Left lung (tissue), 10 donors: Measurements from ENCODE around the gene DOCK11. TPM values are rescaled to one million over a fixed set of nuclear protein-coding genes. Genes with fewer than 3 reads are reported as not detected.
A peak's percentile ranks its signal among the peaks of the same experiment; 100 is the strongest.

Experiments used
- ATAC-seq: fragments of 200-7000 bp; cut with Tn5 transposase; one replicate; pipeline ENCODE4 v1.9.1; 2020; ENCODE audit warnings: moderate library complexity
- DNase-seq, 4 donors: peaks; one replicate each; pipeline ENCODE4 v3.0.0-alpha.2; 2013 to 2020
- H3K27ac ChIP-seq, 2 donors: fragments of 200-600 bp; sonication (generic) in 1 of 2; one replicate each; pipeline versions ENCODE4 v1.5.0 to v1.8.0; 2020 to 2021
- H3K27me3 ChIP-seq, 2 donors: fragments of 200-600 bp; sonication (generic) in 1 of 2; one replicate each; pipeline versions ENCODE4 v1.5.0 to v1.8.0; 2020 to 2021
- H3K36me3 ChIP-seq, 2 donors: fragments of 200-600 bp; sonication (generic) in 1 of 2; one replicate each; pipeline versions ENCODE4 v1.5.0 to v1.8.0; 2020 to 2021
- H3K4me1 ChIP-seq, 2 donors: fragments of 200-600 bp; one replicate each; pipeline ENCODE4 v1.8.0; 2021
- H3K4me3 ChIP-seq, 2 donors: fragments of 200-600 bp; sonication (generic) in 1 of 2; one replicate each; pipeline versions ENCODE4 v1.5.0 to v1.8.0; 2020 to 2021; ENCODE audit warnings: mild to moderate bottlenecking in 1 of 2
- H3K9me3 ChIP-seq, 2 donors: fragments of 200-600 bp; sonication (generic) in 1 of 2; one replicate each; pipeline versions ENCODE4 v1.5.0 to v1.8.0; 2020 to 2021
- CTCF ChIP-seq, 2 donors: fragments of 200-600 bp; sonication (generic) in 1 of 2; IDR thresholded peaks; one replicate each; pipeline versions ENCODE4 v1.5.0 to v1.8.0; 2021; ENCODE audit warnings: antibody characterized with exemption in 2 of 2
- intact Hi-C, 2 donors: fragments of 100-400 bp; cut with DNase I; formaldehyde crosslinking; loops; one replicate each; pipeline versions ENCODE4 v1.11.2 to v1.14.2; 2022
- polyA plus RNA-seq, 6 donors: library from polyadenylated mRNA; unstranded; fragments of 120-200 nt; gene quantifications; one replicate each; pipeline ENCODE4 v1.2.1, GENCODE V29; 2013; ENCODE audit not compliant: insufficient read length in 6 of 6
- total RNA-seq, 2 donors: library from RNA; stranded (reverse); fragmentation: NEBNext Ultra II Directional; extraction: Animal tissue kit (Norgen Biotek cat#: 25700); gene quantifications; one replicate each; pipeline ENCODE4 v1.2.1, GENCODE V29; 2021
- donor health status: DM: no; HTN: yes; CAD: no.
- donor health status: DM: no; HTN: no; CAD: no.

DOCK11 gene
- total and polyA plus RNA-seq, 8 donors: 13.4 to 36.8 (median 16.9) TPM

GRCh38 chrX:118550792-118551191 is 55.2 kb downstream of the DOCK11 start:
- no peaks in the 10 kb centered on the region for H3K9me3 ChIP-seq
- DNase-seq (no peak), ATAC-seq (no peak)
- TF ChIP-seq CTCF (IDR thresholded peaks at IDR 0.05): no peak
- peaks cover 0 to 6% of the 10 kb centered on the region in 2 donors for H3K4me1 ChIP-seq
- H3K27me3 ChIP-seq: no peaks in the 10 kb centered on the region
- no peak overlapping the region for H3K4me3 ChIP-seq
- H3K27ac ChIP-seq: no peak overlapping the region
- H3K36me3 ChIP-seq: no peaks in the 10 kb centered on the region
- intact Hi-C loops: no loop called here

- DNase-seq (no peak), ATAC-seq (no peak)
- H3K27ac ChIP-seq: no peak overlapping the region
- no peaks in the 10 kb centered on the region for H3K36me3 ChIP-seq
- no peaks in the 10 kb centered on the region for H3K27me3 ChIP-seq
- H3K4me1 ChIP-seq: peaks cover 0 to 6% of the 10 kb centered on the region in 2 donors
- no peak for TF ChIP-seq CTCF (IDR thresholded peaks at IDR 0.05)
- no peak overlapping the region for H3K4me3 ChIP-seq
- intact Hi-C loops: no loop called here
- H3K9me3 ChIP-seq: no peaks in the 10 kb centered on the region
Measured at GRCh38 chrX:118551426-118551825, 55.8 kb downstream of the DOCK11 start.

- TF ChIP-seq CTCF (IDR thresholded peaks at IDR 0.05): no peak
- Histone ChIP-seq H3K27me3 (no peaks in the 10 kb centered on the region), H3K9me3 (no peaks in the 10 kb centered on the region), H3K27ac (no peak overlapping the region), H3K36me3 (no peaks in the 10 kb centered on the region), H3K4me3 (no peak overlapping the region), H3K4me1 (peaks cover 0 to 6% of the 10 kb centered on the region in 2 donors)
- ATAC-seq (peak; percentile 92), DNase-seq (peak in 3 of 4 donors; percentile 6 to 44 (median 32))
- intact Hi-C loops: no loop called here
Measured at GRCh38 chrX:118552121-118552900, 56.7 kb downstream of the DOCK11 start.

- Histone ChIP-seq H3K27ac (no peak overlapping the region), H3K4me3 (no peak overlapping the region), H3K27me3 (no peaks in the 10 kb centered on the region), H3K9me3 (no peaks in the 10 kb centered on the region), H3K36me3 (no peaks in the 10 kb centered on the region), H3K4me1 (peaks cover 0 to 6% of the 10 kb centered on the region in 2 donors)
- ATAC-seq (peak; percentile 51), DNase-seq (no peak)
- intact Hi-C loops: no loop called here
- TF ChIP-seq CTCF (IDR thresholded peaks at IDR 0.05): no peak
Measured at GRCh38 chrX:118553042-118553710, 57.6 kb downstream of the DOCK11 start.

- ATAC-seq (no peak), DNase-seq (no peak)
- intact Hi-C loops: no loop called here
- H3K9me3 ChIP-seq: no peaks in the 10 kb centered on the region
- no peak for TF ChIP-seq CTCF (IDR thresholded peaks at IDR 0.05)
- no peaks in the 10 kb centered on the region for H3K27me3 ChIP-seq
- peaks cover 0 to 6% of the 10 kb centered on the region in 2 donors for H3K4me1 ChIP-seq
- no peaks in the 10 kb centered on the region for H3K36me3 ChIP-seq
- no peak overlapping the region for H3K27ac ChIP-seq
- no peak overlapping the region for H3K4me3 ChIP-seq
Measured at GRCh38 chrX:118554511-118554910, 58.9 kb downstream of the DOCK11 start.
